ENCODE results near the gene IGFBP3. TPM values are rescaled to one million over a fixed set of nuclear protein-coding genes. Genes with fewer than 3 reads are reported as not detected.

IGFBP3 gene
- total RNA-seq, 1 donor from 2014 or later: 1,283 TPM

GRCh38 chr7:45919231-45919784, 1.8 kb downstream of the IGFBP3 start:
- FAIRE-seq (no peak), DNase-seq (ENCODE audit: low read depth) (no peak)
- H3K9ac ChIP-seq (ENCODE audit: low read length): peak overlapping the region; percentile 64
- Mint-ChIP-seq H3K27ac (ENCODE audit: unreplicated experiment) (no peak overlapping the region), H3K27me3 (ENCODE audit: low read depth, unreplicated experiment) (no peaks in the 10 kb centered on the region), H3K9me3 (ENCODE audit: unreplicated experiment) (no peaks in the 10 kb centered on the region), H3K4me3 (ENCODE audit: unreplicated experiment) (peak overlapping the region; percentile 96), H3K4me1 (ENCODE audit: low read depth, unreplicated experiment) (peaks cover 46% of the 10 kb centered on the region), H3K36me3 (ENCODE audit: low read depth, unreplicated experiment) (peaks cover 20% of the 10 kb centered on the region)
- no peak overlapping the region for H3K27ac ChIP-seq (ENCODE audit: low read depth, low read length)
- H3K27me3 ChIP-seq (ENCODE audit: insufficient read depth, low read length): peaks cover 9% of the 10 kb centered on the region
- H3K4me2 ChIP-seq (ENCODE audit: low read length): peak overlapping the region; percentile 87
- H4K20me1 ChIP-seq (ENCODE audit: insufficient read depth, low read length): peaks cover 15% of the 10 kb centered on the region
- peak overlapping the region; percentile 59 for H3K4me3 ChIP-seq (ENCODE audit: insufficient read depth, low read depth, low read length)
- no peaks in the 10 kb centered on the region for H3K9me3 ChIP-seq (ENCODE audit: insufficient read depth, low read depth, low read length)
- H3K4me1 ChIP-seq (ENCODE audit: insufficient read depth, low read length): peaks cover 48% of the 10 kb centered on the region
- peaks cover 8% of the 10 kb centered on the region for H3K36me3 ChIP-seq (ENCODE audit: insufficient read depth, low read length)
- H2AFZ ChIP-seq (ENCODE audit: low read depth, low read length): no peak overlapping the region
- no peaks in the 10 kb centered on the region for H3K79me2 ChIP-seq (ENCODE audit: insufficient read depth, low read length)
- TF ChIP-seq, protein P1, sequence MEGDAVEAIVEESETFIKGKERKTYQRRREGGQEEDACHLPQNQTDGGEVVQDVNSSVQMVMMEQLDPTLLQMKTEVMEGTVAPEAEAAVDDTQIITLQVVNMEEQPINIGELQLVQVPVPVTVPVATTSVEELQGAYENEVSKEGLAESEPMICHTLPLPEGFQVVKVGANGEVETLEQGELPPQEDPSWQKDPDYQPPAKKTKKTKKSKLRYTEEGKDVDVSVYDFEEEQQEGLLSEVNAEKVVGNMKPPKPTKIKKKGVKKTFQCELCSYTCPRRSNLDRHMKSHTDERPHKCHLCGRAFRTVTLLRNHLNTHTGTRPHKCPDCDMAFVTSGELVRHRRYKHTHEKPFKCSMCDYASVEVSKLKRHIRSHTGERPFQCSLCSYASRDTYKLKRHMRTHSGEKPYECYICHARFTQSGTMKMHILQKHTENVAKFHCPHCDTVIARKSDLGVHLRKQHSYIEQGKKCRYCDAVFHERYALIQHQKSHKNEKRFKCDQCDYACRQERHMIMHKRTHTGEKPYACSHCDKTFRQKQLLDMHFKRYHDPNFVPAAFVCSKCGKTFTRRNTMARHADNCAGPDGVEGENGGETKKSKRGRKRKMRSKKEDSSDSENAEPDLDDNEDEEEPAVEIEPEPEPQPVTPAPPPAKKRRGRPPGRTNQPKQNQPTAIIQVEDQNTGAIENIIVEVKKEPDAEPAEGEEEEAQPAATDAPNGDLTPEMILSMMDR (IDR thresholded peaks at IDR 0.05; ENCODE audit: insufficient read depth, low read depth, low read length): no peak
- no peak for TF ChIP-seq EZH2 (IDR thresholded peaks at IDR 0.05; ENCODE audit: insufficient read depth, low read length)

DNA sequence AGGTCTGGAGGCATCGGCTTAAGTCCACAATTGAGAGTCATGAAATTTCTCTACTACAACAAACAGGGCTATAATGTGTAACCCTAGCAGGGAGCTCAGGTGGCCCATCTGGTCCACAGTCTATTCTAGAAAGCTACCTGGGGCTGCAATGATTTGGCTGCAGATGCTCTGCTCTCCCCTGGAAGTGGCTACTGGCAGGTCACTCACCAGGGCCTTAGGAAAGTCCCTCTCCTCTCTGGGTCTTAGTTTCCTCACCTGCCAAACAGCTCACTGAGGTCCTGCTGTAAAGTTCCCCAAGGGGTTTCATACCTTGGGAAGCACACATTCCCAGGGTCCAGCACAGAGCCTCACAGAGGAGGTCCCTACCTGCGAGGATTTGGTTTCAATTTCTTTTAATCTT, 2.5 kb downstream of the IGFBP3 start:
- no peaks in the 10 kb centered on the region for H3K9me3 ChIP-seq (ENCODE audit: insufficient read depth, low read depth, low read length)
- peaks cover 41% of the 10 kb centered on the region for H3K4me1 ChIP-seq (ENCODE audit: insufficient read depth, low read length)
- no peaks in the 10 kb centered on the region for H3K79me2 ChIP-seq (ENCODE audit: insufficient read depth, low read length)
- H3K27me3 Mint-ChIP-seq (ENCODE audit: low read depth, unreplicated experiment): no peaks in the 10 kb centered on the region
- H2AFZ ChIP-seq (ENCODE audit: low read depth, low read length): no peak overlapping the region
- H3K36me3 Mint-ChIP-seq (ENCODE audit: low read depth, unreplicated experiment): peaks cover 20% of the 10 kb centered on the region
- H3K4me3 ChIP-seq (ENCODE audit: insufficient read depth, low read depth, low read length): peak overlapping the region; percentile 59
- H3K27me3 ChIP-seq (ENCODE audit: insufficient read depth, low read length): peaks cover 9% of the 10 kb centered on the region
- H3K4me3 Mint-ChIP-seq (ENCODE audit: unreplicated experiment): peak overlapping the region; percentile 96
- H3K4me1 Mint-ChIP-seq (ENCODE audit: low read depth, unreplicated experiment): peaks cover 40% of the 10 kb centered on the region
- no peak overlapping the region for H3K9ac ChIP-seq (ENCODE audit: low read length)
- H3K4me2 ChIP-seq (ENCODE audit: low read length): peak overlapping the region; percentile 87
- DNase-seq (ENCODE audit: low read depth): no peak
- H3K9me3 Mint-ChIP-seq (ENCODE audit: unreplicated experiment): no peaks in the 10 kb centered on the region
- no peak overlapping the region for H3K27ac Mint-ChIP-seq (ENCODE audit: unreplicated experiment)
- no peak for FAIRE-seq
- no peak overlapping the region for H3K27ac ChIP-seq (ENCODE audit: low read depth, low read length)
- TF ChIP-seq EZH2 (IDR thresholded peaks at IDR 0.05; ENCODE audit: insufficient read depth, low read length): no peak
- TF ChIP-seq, protein P1 (IDR thresholded peaks at IDR 0.05; ENCODE audit: insufficient read depth, low read depth, low read length): no peak
- H3K36me3 ChIP-seq (ENCODE audit: insufficient read depth, low read length): peaks cover 8% of the 10 kb centered on the region
- peaks cover 15% of the 10 kb centered on the region for H4K20me1 ChIP-seq (ENCODE audit: insufficient read depth, low read length)

GRCh38 chr7:45917658-45918057, 3.4 kb downstream of the IGFBP3 start:
- Mint-ChIP-seq H3K36me3 (ENCODE audit: low read depth, unreplicated experiment) (peaks cover 28% of the 10 kb centered on the region), H3K27ac (ENCODE audit: unreplicated experiment) (peak overlapping the region; percentile 50), H3K4me1 (ENCODE audit: low read depth, unreplicated experiment) (peaks cover 31% of the 10 kb centered on the region), H3K9me3 (ENCODE audit: unreplicated experiment) (no peaks in the 10 kb centered on the region), H3K27me3 (ENCODE audit: low read depth, unreplicated experiment) (no peaks in the 10 kb centered on the region), H3K4me3 (ENCODE audit: unreplicated experiment) (peak overlapping the region; percentile 96)
- H3K27ac ChIP-seq (ENCODE audit: low read depth, low read length): no peak overlapping the region
- no peak overlapping the region for H3K4me3 ChIP-seq (ENCODE audit: insufficient read depth, low read depth, low read length)
- FAIRE-seq: no peak
- no peak overlapping the region for H2AFZ ChIP-seq (ENCODE audit: low read depth, low read length)
- H3K9ac ChIP-seq (ENCODE audit: low read length): no peak overlapping the region
- peak; percentile 41 for DNase-seq (ENCODE audit: low read depth)
- H3K9me3 ChIP-seq (ENCODE audit: insufficient read depth, low read depth, low read length): no peaks in the 10 kb centered on the region
- peaks cover 9% of the 10 kb centered on the region for H3K27me3 ChIP-seq (ENCODE audit: insufficient read depth, low read length)
- peaks cover 8% of the 10 kb centered on the region for H3K36me3 ChIP-seq (ENCODE audit: insufficient read depth, low read length)
- H4K20me1 ChIP-seq (ENCODE audit: insufficient read depth, low read length): peaks cover 15% of the 10 kb centered on the region
- TF ChIP-seq, protein P1 (IDR thresholded peaks at IDR 0.05; ENCODE audit: insufficient read depth, low read depth, low read length): peak; percentile 84
- TF ChIP-seq EZH2 (IDR thresholded peaks at IDR 0.05; ENCODE audit: insufficient read depth, low read length): no peak
- peak overlapping the region; percentile 87 for H3K4me2 ChIP-seq (ENCODE audit: low read length)
- H3K79me2 ChIP-seq (ENCODE audit: insufficient read depth, low read length): no peaks in the 10 kb centered on the region
- H3K4me1 ChIP-seq (ENCODE audit: insufficient read depth, low read length): peaks cover 33% of the 10 kb centered on the region
